PC-3 (cell line): ENCODE measurements around the gene HOXB1.

Experiments used
- EZH2 ChIP-seq: fragments of 300-600 bp; sonication (generic); IDR thresholded peaks from one replicate; pipeline ENCODE4 v1.6.1; 2017; ENCODE audit warnings: antibody characterized with exemption, mild to moderate bottlenecking, low read length; ENCODE audit not compliant: unreplicated experiment
- TF ChIP-seq, protein P1 (sequence below): fragments of 300-600 bp; sonication (generic); conservative IDR thresholded peaks from 2 replicates; pipeline ENCODE4 v1.5.1; 2017; ENCODE audit warnings: antibody characterized with exemption, low read depth, mild to moderate bottlenecking, low read length

DNA sequence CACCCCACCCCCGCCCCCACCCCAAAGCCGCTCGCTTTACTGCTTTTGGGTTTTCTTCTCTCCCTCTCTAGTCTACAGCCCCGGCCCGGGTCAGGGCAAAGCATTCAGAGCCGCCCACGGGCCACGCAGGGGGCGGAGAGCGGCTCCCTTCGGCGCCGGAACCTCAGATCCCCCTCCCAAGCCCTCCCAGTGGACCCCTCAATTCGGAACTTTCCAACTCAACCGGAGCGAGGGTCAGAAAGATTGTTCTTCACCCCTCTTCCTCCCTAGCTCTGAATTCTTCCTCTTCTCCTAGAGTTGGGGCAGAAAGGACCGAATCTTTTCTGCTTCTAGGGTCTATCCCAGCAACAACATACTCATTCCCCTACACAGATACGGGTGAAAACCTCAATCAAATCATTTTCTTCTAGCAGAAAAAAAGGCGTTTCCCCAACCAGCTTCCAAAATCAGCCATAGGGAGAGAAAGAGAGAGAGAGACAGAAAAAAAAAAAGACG lies 13.1 kb upstream of the HOXB1 start:
- TF ChIP-seq, protein P1, sequence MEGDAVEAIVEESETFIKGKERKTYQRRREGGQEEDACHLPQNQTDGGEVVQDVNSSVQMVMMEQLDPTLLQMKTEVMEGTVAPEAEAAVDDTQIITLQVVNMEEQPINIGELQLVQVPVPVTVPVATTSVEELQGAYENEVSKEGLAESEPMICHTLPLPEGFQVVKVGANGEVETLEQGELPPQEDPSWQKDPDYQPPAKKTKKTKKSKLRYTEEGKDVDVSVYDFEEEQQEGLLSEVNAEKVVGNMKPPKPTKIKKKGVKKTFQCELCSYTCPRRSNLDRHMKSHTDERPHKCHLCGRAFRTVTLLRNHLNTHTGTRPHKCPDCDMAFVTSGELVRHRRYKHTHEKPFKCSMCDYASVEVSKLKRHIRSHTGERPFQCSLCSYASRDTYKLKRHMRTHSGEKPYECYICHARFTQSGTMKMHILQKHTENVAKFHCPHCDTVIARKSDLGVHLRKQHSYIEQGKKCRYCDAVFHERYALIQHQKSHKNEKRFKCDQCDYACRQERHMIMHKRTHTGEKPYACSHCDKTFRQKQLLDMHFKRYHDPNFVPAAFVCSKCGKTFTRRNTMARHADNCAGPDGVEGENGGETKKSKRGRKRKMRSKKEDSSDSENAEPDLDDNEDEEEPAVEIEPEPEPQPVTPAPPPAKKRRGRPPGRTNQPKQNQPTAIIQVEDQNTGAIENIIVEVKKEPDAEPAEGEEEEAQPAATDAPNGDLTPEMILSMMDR, result no peak
- TF ChIP-seq EZH2, result no peak
